ENCODE data around the gene JAK1.

DNA sequence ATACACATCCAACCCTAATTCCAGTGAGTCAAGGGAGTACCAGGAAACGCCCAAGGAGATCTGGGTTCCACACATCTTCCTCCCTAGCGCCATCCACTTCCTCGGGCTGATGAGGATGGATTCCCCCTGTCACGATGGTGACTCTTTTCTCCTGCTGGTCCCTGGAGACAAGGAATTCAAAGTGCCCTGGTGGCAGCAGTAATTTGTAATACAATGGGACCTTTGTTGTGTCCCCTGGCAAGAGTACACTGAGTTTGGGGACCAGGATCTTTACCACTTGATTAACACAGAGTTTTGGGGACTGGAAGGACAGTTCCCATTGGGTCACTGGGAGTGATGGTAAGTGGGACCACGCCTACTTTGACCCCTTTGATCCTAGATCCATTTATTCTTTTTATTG is 9.4 kb upstream of the JAK1 start:
- TF ChIP-seq, protein P1, sequence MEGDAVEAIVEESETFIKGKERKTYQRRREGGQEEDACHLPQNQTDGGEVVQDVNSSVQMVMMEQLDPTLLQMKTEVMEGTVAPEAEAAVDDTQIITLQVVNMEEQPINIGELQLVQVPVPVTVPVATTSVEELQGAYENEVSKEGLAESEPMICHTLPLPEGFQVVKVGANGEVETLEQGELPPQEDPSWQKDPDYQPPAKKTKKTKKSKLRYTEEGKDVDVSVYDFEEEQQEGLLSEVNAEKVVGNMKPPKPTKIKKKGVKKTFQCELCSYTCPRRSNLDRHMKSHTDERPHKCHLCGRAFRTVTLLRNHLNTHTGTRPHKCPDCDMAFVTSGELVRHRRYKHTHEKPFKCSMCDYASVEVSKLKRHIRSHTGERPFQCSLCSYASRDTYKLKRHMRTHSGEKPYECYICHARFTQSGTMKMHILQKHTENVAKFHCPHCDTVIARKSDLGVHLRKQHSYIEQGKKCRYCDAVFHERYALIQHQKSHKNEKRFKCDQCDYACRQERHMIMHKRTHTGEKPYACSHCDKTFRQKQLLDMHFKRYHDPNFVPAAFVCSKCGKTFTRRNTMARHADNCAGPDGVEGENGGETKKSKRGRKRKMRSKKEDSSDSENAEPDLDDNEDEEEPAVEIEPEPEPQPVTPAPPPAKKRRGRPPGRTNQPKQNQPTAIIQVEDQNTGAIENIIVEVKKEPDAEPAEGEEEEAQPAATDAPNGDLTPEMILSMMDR (IDR thresholded peaks at IDR 0.05) = no peak
- TF ChIP-seq POLR2A (IDR thresholded peaks at IDR 0.05) = no peak
